KMS-11 (cell line): ENCODE measurements around the gene PRDM16.
"Not testable (repeated sequence)": the region's sequence is repeated elsewhere in the genome, so short reads cannot be mapped to it uniquely, and the experiment has no call there.

Experiments
- H2AFZ ChIP-seq: fragments of 200-600 bp; sonication (generic); 2 replicates; pipeline ENCODE4 v1.6.1; 2016; ENCODE audit warnings: antibody characterized with exemption, mixed run types, low read depth
- H3K27ac ChIP-seq: fragments of 200-600 bp; sonication (generic); 2 replicates; pipeline ENCODE4 v1.6.1; 2016; ENCODE audit warnings: mild to moderate bottlenecking, mixed run types
- H3K27me3 ChIP-seq: fragments of 200-600 bp; sonication (generic); 2 replicates; pipeline ENCODE4 v1.6.1; 2017; ENCODE audit warnings: mild to moderate bottlenecking, low read depth, mixed run types, moderate library complexity; ENCODE audit not compliant: insufficient read depth
- H3K36me3 ChIP-seq: fragments of 200-600 bp; sonication (generic); 2 replicates; pipeline ENCODE4 v1.6.1; 2017; ENCODE audit warnings: mild to moderate bottlenecking, mixed run types; ENCODE audit not compliant: insufficient read depth
- H3K4me1 ChIP-seq: fragments of 200-600 bp; sonication (generic); 2 replicates; pipeline ENCODE4 v1.6.1; 2016; ENCODE audit warnings: mild to moderate bottlenecking, low read depth, mixed run types; ENCODE audit not compliant: poor library complexity, severe bottlenecking
- H3K4me2 ChIP-seq: fragments of 200-600 bp; sonication (generic); 2 replicates; pipeline ENCODE4 v1.7.0; 2016; ENCODE audit warnings: mild to moderate bottlenecking, mixed run types
- H3K4me3 ChIP-seq: fragments of 200-600 bp; sonication (generic); IDR thresholded peaks from 2 replicates; pipeline ENCODE4 v1.6.1; 2017; ENCODE audit warnings: low read depth, low read length, mixed read lengths; ENCODE audit not compliant: insufficient read depth
- H3K79me2 ChIP-seq: fragments of 200-600 bp; sonication (generic); 2 replicates; pipeline ENCODE4 v1.6.1; 2016; ENCODE audit warnings: low read depth, mixed run types; ENCODE audit not compliant: insufficient read depth
- H3K9ac ChIP-seq: fragments of 200-600 bp; sonication (generic); 2 replicates; pipeline ENCODE4 v1.6.1; 2016; ENCODE audit warnings: mild to moderate bottlenecking, mixed run types
- H4K20me1 ChIP-seq: fragments of 200-600 bp; sonication (generic); 2 replicates; pipeline ENCODE4 v1.6.1; 2016; ENCODE audit warnings: mild to moderate bottlenecking, mixed run types; ENCODE audit not compliant: insufficient read depth
- CTCF ChIP-seq: fragments of 200-600 bp; sonication (generic); conservative IDR thresholded peaks from 2 replicates; pipeline ENCODE4 v1.6.1; 2017; ENCODE audit warnings: low read depth, mild to moderate bottlenecking, antibody characterized with exemption, low read length, moderate library complexity, mixed read lengths

The PRDM16 gene

GRCh38 chr1:3084726-3085125 lies 15.7 kb downstream of the PRDM16 start:
- H3K27me3 ChIP-seq, result peaks cover 80% of the 10 kb centered on the region
- H3K79me2 ChIP-seq, result no peaks in the 10 kb centered on the region
- TF ChIP-seq CTCF, result no peak
- no peak overlapping the region for H3K4me2 ChIP-seq
- H4K20me1 ChIP-seq, result no peaks in the 10 kb centered on the region
- no peak overlapping the region for H3K27ac ChIP-seq
- H3K9ac ChIP-seq, result no peak overlapping the region
- no peaks in the 10 kb centered on the region for H3K4me1 ChIP-seq
- no peaks in the 10 kb centered on the region for H3K36me3 ChIP-seq
- no peak overlapping the region for H2AFZ ChIP-seq
- no peak overlapping the region for H3K4me3 ChIP-seq

- Histone ChIP-seq H2AFZ (no peak overlapping the region), H3K27ac (no peak overlapping the region), H3K4me3 (no peak overlapping the region), H3K4me2 (no peak overlapping the region), H4K20me1 (no peaks in the 10 kb centered on the region), H3K4me1 (no peaks in the 10 kb centered on the region), H3K36me3 (no peaks in the 10 kb centered on the region), H3K79me2 (no peaks in the 10 kb centered on the region), H3K9ac (no peak overlapping the region), H3K27me3 (peaks cover 75% of the 10 kb centered on the region)
- no peak for TF ChIP-seq CTCF
These were observed 16.7 kb downstream of the PRDM16 start for GRCh38 chr1:3085721-3086120.

- no peak overlapping the region for H3K9ac ChIP-seq
- no peaks in the 10 kb centered on the region for H3K36me3 ChIP-seq
- H3K4me1 ChIP-seq, result no peaks in the 10 kb centered on the region
- H3K4me3 ChIP-seq, result no peak overlapping the region
- H4K20me1 ChIP-seq, result no peaks in the 10 kb centered on the region
- TF ChIP-seq CTCF, result no peak
- H2AFZ ChIP-seq, result no peak overlapping the region
- H3K27me3 ChIP-seq, result peaks cover 73% of the 10 kb centered on the region; the same call in 1 of the 2 replicates
- no peak overlapping the region for H3K4me2 ChIP-seq
- H3K79me2 ChIP-seq, result no peaks in the 10 kb centered on the region
- no peak overlapping the region for H3K27ac ChIP-seq
These were observed 17.4 kb downstream of the PRDM16 start for GRCh38 chr1:3086272-3086974.

- H3K4me2 ChIP-seq, result no peak overlapping the region
- H3K9ac ChIP-seq, result no peak overlapping the region
- H3K4me1 ChIP-seq, result no peaks in the 10 kb centered on the region
These were observed 18.0 kb downstream of the PRDM16 start for GRCh38 chr1:3087049-3087448.

GRCh38 chr1:3087946-3088668 lies 19.1 kb downstream of the PRDM16 start:
- H3K36me3 ChIP-seq, H3K9ac ChIP-seq, H2AFZ ChIP-seq, H3K27ac ChIP-seq, H3K4me2 ChIP-seq, H3K4me1 ChIP-seq, H3K4me3 ChIP-seq, H4K20me1 ChIP-seq, H3K79me2 ChIP-seq: not testable (repeated sequence)
- H3K27me3 ChIP-seq, result peaks cover 68% of the 10 kb centered on the region; the same call in 1 of the 2 replicates

More at GRCh38 chr1:3087049-3087448, 18.0 kb downstream of the PRDM16 start:
- Histone ChIP-seq H4K20me1 (no peaks in the 10 kb centered on the region), H3K27me3 (peaks cover 72% of the 10 kb centered on the region; the same call in 1 of the 2 replicates), H3K36me3 (no peaks in the 10 kb centered on the region), H2AFZ (no peak overlapping the region), H3K27ac (no peak overlapping the region), H3K79me2 (no peaks in the 10 kb centered on the region), H3K4me3 (no peak overlapping the region)
- no peak for TF ChIP-seq CTCF
